Measurements from ENCODE around the gene DRICH1. TPM values are rescaled to one million over a fixed set of nuclear protein-coding genes. Genes with fewer than 3 reads are reported as not detected.

DRICH1 gene
- total and polyA plus RNA-seq, 2 of the 8 experiments (the other 6 are each of a cell fraction or from before 2014, with no cell fraction given): 0.21 to 0.28 TPM

DNA sequence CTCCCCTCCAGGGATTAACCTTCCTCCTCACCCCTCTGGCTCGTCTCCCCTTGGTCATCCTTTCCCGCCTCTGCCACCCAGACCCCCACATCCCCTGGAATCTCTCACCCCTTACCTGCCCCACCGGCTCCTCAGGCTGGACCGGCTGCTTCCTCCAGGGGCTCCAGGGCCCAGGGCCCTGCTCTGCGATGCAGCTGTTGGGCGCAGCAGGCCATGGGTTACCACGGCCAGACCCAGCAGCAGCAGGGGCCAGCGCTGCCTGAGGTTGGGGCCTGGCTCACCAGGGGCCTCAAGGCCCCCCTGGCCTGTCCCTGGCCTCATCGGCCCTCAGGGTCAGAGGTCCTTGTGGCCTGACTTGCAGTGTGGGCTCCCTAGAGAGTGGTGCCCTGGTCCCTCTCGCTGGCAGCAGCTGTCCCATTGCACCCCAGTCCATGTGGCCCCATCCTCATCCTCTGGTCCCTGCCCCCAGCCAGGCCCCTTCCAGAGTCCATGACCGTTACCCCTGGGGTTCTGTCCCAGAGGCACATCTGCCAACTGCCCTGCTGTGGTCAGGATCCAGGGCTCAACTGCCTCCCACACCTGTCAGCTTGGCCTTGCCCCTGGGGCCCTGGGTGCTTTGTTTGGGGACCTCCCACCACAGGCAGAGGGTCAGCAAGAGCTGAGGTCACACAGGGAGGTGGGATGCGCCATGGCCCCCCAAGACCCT lies 52.1 kb downstream of the DRICH1 start, which contains the start of gene IGLL1 (continued):
- TF ChIP-seq, protein P1, sequence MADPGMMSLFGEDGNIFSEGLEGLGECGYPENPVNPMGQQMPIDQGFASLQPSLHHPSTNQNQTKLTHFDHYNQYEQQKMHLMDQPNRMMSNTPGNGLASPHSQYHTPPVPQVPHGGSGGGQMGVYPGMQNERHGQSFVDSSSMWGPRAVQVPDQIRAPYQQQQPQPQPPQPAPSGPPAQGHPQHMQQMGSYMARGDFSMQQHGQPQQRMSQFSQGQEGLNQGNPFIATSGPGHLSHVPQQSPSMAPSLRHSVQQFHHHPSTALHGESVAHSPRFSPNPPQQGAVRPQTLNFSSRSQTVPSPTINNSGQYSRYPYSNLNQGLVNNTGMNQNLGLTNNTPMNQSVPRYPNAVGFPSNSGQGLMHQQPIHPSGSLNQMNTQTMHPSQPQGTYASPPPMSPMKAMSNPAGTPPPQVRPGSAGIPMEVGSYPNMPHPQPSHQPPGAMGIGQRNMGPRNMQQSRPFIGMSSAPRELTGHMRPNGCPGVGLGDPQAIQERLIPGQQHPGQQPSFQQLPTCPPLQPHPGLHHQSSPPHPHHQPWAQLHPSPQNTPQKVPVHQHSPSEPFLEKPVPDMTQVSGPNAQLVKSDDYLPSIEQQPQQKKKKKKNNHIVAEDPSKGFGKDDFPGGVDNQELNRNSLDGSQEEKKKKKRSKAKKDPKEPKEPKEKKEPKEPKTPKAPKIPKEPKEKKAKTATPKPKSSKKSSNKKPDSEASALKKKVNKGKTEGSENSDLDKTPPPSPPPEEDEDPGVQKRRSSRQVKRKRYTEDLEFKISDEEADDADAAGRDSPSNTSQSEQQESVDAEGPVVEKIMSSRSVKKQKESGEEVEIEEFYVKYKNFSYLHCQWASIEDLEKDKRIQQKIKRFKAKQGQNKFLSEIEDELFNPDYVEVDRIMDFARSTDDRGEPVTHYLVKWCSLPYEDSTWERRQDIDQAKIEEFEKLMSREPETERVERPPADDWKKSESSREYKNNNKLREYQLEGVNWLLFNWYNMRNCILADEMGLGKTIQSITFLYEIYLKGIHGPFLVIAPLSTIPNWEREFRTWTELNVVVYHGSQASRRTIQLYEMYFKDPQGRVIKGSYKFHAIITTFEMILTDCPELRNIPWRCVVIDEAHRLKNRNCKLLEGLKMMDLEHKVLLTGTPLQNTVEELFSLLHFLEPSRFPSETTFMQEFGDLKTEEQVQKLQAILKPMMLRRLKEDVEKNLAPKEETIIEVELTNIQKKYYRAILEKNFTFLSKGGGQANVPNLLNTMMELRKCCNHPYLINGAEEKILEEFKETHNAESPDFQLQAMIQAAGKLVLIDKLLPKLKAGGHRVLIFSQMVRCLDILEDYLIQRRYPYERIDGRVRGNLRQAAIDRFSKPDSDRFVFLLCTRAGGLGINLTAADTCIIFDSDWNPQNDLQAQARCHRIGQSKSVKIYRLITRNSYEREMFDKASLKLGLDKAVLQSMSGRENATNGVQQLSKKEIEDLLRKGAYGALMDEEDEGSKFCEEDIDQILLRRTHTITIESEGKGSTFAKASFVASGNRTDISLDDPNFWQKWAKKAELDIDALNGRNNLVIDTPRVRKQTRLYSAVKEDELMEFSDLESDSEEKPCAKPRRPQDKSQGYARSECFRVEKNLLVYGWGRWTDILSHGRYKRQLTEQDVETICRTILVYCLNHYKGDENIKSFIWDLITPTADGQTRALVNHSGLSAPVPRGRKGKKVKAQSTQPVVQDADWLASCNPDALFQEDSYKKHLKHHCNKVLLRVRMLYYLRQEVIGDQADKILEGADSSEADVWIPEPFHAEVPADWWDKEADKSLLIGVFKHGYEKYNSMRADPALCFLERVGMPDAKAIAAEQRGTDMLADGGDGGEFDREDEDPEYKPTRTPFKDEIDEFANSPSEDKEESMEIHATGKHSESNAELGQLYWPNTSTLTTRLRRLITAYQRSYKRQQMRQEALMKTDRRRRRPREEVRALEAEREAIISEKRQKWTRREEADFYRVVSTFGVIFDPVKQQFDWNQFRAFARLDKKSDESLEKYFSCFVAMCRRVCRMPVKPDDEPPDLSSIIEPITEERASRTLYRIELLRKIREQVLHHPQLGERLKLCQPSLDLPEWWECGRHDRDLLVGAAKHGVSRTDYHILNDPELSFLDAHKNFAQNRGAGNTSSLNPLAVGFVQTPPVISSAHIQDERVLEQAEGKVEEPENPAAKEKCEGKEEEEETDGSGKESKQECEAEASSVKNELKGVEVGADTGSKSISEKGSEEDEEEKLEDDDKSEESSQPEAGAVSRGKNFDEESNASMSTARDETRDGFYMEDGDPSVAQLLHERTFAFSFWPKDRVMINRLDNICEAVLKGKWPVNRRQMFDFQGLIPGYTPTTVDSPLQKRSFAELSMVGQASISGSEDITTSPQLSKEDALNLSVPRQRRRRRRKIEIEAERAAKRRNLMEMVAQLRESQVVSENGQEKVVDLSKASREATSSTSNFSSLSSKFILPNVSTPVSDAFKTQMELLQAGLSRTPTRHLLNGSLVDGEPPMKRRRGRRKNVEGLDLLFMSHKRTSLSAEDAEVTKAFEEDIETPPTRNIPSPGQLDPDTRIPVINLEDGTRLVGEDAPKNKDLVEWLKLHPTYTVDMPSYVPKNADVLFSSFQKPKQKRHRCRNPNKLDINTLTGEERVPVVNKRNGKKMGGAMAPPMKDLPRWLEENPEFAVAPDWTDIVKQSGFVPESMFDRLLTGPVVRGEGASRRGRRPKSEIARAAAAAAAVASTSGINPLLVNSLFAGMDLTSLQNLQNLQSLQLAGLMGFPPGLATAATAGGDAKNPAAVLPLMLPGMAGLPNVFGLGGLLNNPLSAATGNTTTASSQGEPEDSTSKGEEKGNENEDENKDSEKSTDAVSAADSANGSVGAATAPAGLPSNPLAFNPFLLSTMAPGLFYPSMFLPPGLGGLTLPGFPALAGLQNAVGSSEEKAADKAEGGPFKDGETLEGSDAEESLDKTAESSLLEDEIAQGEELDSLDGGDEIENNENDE (IDR thresholded peaks at IDR 0.05; ENCODE audit: insufficient replicate concordance, low read length): no peak
- TF ChIP-seq EGR1 (IDR thresholded peaks at IDR 0.05; ENCODE audit: borderline replicate concordance, low read depth, low read length): no peak

All from H1 (cell line).